Putamen (tissue), 1 donor: ENCODE measurements around the gene MRPL30.
"Not testable (repeated sequence)": the region's sequence is repeated elsewhere in the genome, so short reads cannot be mapped to it uniquely, and the experiment has no call there.

ENCODE experiments used
- DNase-seq: peaks from one replicate; pipeline ENCODE4 v3.0.0-alpha.2; 2016; ENCODE audit warnings: low spot score

Gene MRPL30

GRCh38 chr2:99184811-99185210, 3.8 kb downstream of the MRPL30 start:
- DNase-seq: no peak

GRCh38 chr2:99187011-99187410, 6.0 kb downstream of the MRPL30 start:
- no peak for DNase-seq

- no peak for DNase-seq
Measured at GRCh38 chr2:99188357-99188756, 7.4 kb downstream of the MRPL30 start.

GRCh38 chr2:99190548-99190947, 9.6 kb downstream of the MRPL30 start:
- no peak for DNase-seq

- DNase-seq: not testable (repeated sequence)
Measured at GRCh38 chr2:99192364-99192763, 11.4 kb downstream of the MRPL30 start.

GRCh38 chr2:99198103-99198841, 17.3 kb downstream of the MRPL30 start:
- DNase-seq: no peak

GRCh38 chr2:99200076-99200800, 19.3 kb downstream of the MRPL30 start:
- no peak for DNase-seq

- DNase-seq: no peak
Measured at GRCh38 chr2:99201959-99202678, 21.1 kb downstream of the MRPL30 start.

- no peak for DNase-seq
Measured at GRCh38 chr2:99205491-99205890, 24.5 kb downstream of the MRPL30 start.

GRCh38 chr2:99216096-99216495, 35.1 kb downstream of the MRPL30 start:
- no peak for DNase-seq

GRCh38 chr2:99217929-99218501, 37.0 kb downstream of the MRPL30 start:
- no peak for DNase-seq

GRCh38 chr2:99233177-99233576, 52.2 kb downstream of the MRPL30 start:
- DNase-seq: not testable (repeated sequence)

GRCh38 chr2:99238599-99238998, 57.6 kb downstream of the MRPL30 start:
- no peak for DNase-seq

- DNase-seq: no peak
Measured at GRCh38 chr2:99240431-99240830, 59.4 kb downstream of the MRPL30 start.

- DNase-seq: no peak
Measured at GRCh38 chr2:99242151-99242550, 61.2 kb downstream of the MRPL30 start.
